K562 (cell line): ENCODE results near the gene ANKS1B.

Experiments used
- ESRRB ChIP-seq: fragments of 250-450 bp; sonication (Bioruptor Pico); IDR thresholded peaks from 2 replicates; pipeline ENCODE4 v1.5.0; 2020; ENCODE audit warnings: mild to moderate bottlenecking, moderate library complexity, borderline replicate concordance
- HNRNPUL1 ChIP-seq: fragments of 200-400 bp; formaldehyde crosslinking; IDR thresholded peaks from 2 replicates; pipeline ENCODE4 v1.6.1; 2017; ENCODE audit warnings: low read length
- TF ChIP-seq, protein P1 (sequence below): IDR thresholded peaks from 2 replicates; pipeline ENCODE4 v1.6.1; 2016; ENCODE audit warnings: missing genetic modification characterization, missing compliant biosample characterization
- TF ChIP-seq, protein P2 (sequence below), 3 experiments: IDR thresholded peaks in 2 of 3; conservative IDR thresholded peaks in 1 of 3; 2 replicates each; pipeline ENCODE4 v1.5.1; 2011 to 2012; ENCODE audit warnings: low read length in 3 of 3, mild to moderate bottlenecking in 3 of 3, control low read depth in 2 of 3, improper control_type of control experiment in 1 of 3, inconsistent platforms in 1 of 3, low read depth in 1 of 3, mixed read lengths in 1 of 3, moderate library complexity in 1 of 3; ENCODE audit not compliant: insufficient read depth in 2 of 3
- TF ChIP-seq, protein P3 (sequence below): fragments of 450-650 bp; IDR thresholded peaks from 2 replicates; pipeline ENCODE4 v1.6.1; 2016

DNA sequence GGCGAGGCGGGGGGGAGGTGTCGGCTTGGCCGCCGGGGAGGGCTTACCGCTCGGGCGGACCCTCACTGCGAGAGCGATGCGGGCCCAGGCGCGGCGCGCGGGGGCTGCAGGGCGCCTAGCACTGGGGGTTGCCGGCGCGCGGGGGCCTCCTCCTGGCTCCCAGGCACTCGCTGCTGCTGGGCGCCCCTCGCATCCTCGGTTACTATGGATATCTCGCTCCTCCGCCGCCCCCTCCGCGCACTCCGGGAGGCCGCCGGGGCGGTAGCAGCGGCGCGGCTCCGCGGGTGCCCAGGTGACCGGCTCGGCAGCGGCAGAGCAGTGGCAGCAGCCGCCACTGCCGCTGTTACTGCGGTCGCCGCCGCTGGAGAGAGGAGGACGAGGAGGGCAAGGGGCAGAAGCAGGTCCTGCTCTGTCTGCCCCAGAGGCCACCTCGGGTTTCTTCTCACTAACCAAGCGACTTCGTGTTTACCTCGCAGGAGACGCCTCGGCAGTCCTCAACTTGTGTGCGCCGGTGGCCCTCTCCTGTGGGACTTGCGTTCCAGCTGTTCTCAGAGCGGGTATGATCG lies 1089.6 kb downstream of the ANKS1B start:
- TF ChIP-seq, protein P1, sequence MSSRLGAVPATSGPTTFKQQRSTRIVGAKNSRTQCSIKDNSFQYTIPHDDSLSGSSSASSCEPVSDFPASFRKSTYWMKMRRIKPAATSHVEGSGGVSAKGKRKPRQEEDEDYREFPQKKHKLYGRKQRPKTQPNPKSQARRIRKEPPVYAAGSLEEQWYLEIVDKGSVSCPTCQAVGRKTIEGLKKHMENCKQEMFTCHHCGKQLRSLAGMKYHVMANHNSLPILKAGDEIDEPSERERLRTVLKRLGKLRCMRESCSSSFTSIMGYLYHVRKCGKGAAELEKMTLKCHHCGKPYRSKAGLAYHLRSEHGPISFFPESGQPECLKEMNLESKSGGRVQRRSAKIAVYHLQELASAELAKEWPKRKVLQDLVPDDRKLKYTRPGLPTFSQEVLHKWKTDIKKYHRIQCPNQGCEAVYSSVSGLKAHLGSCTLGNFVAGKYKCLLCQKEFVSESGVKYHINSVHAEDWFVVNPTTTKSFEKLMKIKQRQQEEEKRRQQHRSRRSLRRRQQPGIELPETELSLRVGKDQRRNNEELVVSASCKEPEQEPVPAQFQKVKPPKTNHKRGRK: no peak
- TF ChIP-seq, protein P2, sequence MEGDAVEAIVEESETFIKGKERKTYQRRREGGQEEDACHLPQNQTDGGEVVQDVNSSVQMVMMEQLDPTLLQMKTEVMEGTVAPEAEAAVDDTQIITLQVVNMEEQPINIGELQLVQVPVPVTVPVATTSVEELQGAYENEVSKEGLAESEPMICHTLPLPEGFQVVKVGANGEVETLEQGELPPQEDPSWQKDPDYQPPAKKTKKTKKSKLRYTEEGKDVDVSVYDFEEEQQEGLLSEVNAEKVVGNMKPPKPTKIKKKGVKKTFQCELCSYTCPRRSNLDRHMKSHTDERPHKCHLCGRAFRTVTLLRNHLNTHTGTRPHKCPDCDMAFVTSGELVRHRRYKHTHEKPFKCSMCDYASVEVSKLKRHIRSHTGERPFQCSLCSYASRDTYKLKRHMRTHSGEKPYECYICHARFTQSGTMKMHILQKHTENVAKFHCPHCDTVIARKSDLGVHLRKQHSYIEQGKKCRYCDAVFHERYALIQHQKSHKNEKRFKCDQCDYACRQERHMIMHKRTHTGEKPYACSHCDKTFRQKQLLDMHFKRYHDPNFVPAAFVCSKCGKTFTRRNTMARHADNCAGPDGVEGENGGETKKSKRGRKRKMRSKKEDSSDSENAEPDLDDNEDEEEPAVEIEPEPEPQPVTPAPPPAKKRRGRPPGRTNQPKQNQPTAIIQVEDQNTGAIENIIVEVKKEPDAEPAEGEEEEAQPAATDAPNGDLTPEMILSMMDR (IDR thresholded peaks at IDR 0.05 in 2 of 3, conservative IDR thresholded peaks at IDR 0.05 in 1 of 3; ENCODE audit: insufficient read depth in 2 of 3, low read depth in 1 of 3, low read length in 3 of 3): no peak
- TF ChIP-seq ESRRB (CRISPR knock-in tag) (no peak), HNRNPUL1 (no peak)
- TF ChIP-seq, protein P3, sequence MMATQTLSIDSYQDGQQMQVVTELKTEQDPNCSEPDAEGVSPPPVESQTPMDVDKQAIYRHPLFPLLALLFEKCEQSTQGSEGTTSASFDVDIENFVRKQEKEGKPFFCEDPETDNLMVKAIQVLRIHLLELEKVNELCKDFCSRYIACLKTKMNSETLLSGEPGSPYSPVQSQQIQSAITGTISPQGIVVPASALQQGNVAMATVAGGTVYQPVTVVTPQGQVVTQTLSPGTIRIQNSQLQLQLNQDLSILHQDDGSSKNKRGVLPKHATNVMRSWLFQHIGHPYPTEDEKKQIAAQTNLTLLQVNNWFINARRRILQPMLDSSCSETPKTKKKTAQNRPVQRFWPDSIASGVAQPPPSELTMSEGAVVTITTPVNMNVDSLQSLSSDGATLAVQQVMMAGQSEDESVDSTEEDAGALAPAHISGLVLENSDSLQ: no peak
